GM18873 (cell line): ENCODE results near the gene NXN.
"Not testable (repeated sequence)": the region's sequence is repeated elsewhere in the genome, so short reads cannot be mapped to it uniquely, and the experiment has no call there.

ENCODE experiments used
- ATAC-seq: cut with Tn5 transposase; IDR thresholded peaks from one replicate; pipeline ENCODE4 v1.9.1; 2021; ENCODE audit warnings: mild to moderate bottlenecking, moderate library complexity, moderate number of reproducible peaks; ENCODE audit not compliant: unreplicated experiment, low FRiP score

Gene NXN

GRCh38 chr17:981292-981658 lies 1.7 kb upstream of the NXN start:
- ATAC-seq: no peak

- no peak for ATAC-seq
Observed at GRCh38 chr17:980406-981291, 1.1 kb upstream of the NXN start.

- ATAC-seq: no peak
Observed at GRCh38 chr17:979212-979538, 401 bp downstream of the NXN start.

GRCh38 chr17:978103-979093 lies 1.2 kb downstream of the NXN start:
- no peak for ATAC-seq

GRCh38 chr17:977166-977565 lies 2.4 kb downstream of the NXN start:
- no peak for ATAC-seq

- no peak for ATAC-seq
Observed at GRCh38 chr17:976312-976711, 3.3 kb downstream of the NXN start.

GRCh38 chr17:975371-975915 lies 4.1 kb downstream of the NXN start:
- ATAC-seq: no peak

GRCh38 chr17:974778-975177 lies 4.8 kb downstream of the NXN start:
- ATAC-seq: not testable (repeated sequence)

- no peak for ATAC-seq
Observed at GRCh38 chr17:973053-973452, 6.5 kb downstream of the NXN start.

GRCh38 chr17:971861-972260 lies 7.7 kb downstream of the NXN start:
- not testable (repeated sequence) for ATAC-seq

- ATAC-seq: no peak
Observed at GRCh38 chr17:970364-970763, 9.2 kb downstream of the NXN start.

GRCh38 chr17:969811-970355 lies 9.7 kb downstream of the NXN start:
- no peak for ATAC-seq

GRCh38 chr17:968812-969730 lies 10.5 kb downstream of the NXN start:
- no peak for ATAC-seq

GRCh38 chr17:967122-967521 lies 12.5 kb downstream of the NXN start:
- ATAC-seq: no peak

- no peak for ATAC-seq
Observed at GRCh38 chr17:965311-965989, 14.1 kb downstream of the NXN start.

GRCh38 chr17:964876-965275 lies 14.7 kb downstream of the NXN start:
- no peak for ATAC-seq

GRCh38 chr17:962670-963069 lies 16.9 kb downstream of the NXN start:
- no peak for ATAC-seq

GRCh38 chr17:962166-962565 lies 17.4 kb downstream of the NXN start:
- ATAC-seq: no peak

- ATAC-seq: no peak
Observed at GRCh38 chr17:958712-959451, 20.7 kb downstream of the NXN start.
